ENCODE data around the gene LANCL1. TPM values are rescaled to one million over a fixed set of nuclear protein-coding genes. Genes with fewer than 3 reads are reported as not detected.

LANCL1 gene
- total RNA-seq, 1 donor from 2014 or later, result 29.2 TPM

- peaks cover 0 to 14% of the 10 kb centered on the region in 2 donors for H3K36me3 ChIP-seq
- H3K27ac ChIP-seq, result no peak overlapping the region
- intact Hi-C loops (cut with DNase I), result no loop called here
- no peaks in the 10 kb centered on the region for H3K9me3 ChIP-seq
- H3K4me1 ChIP-seq, result no peaks in the 10 kb centered on the region
- H3K27me3 ChIP-seq, result no peaks in the 10 kb centered on the region
- no peak for TF ChIP-seq POLR2AphosphoS5 (IDR thresholded peaks at IDR 0.05; ENCODE audit: insufficient read depth in 1 of 2, low read depth in 1 of 2)
- TF ChIP-seq, protein P1, sequence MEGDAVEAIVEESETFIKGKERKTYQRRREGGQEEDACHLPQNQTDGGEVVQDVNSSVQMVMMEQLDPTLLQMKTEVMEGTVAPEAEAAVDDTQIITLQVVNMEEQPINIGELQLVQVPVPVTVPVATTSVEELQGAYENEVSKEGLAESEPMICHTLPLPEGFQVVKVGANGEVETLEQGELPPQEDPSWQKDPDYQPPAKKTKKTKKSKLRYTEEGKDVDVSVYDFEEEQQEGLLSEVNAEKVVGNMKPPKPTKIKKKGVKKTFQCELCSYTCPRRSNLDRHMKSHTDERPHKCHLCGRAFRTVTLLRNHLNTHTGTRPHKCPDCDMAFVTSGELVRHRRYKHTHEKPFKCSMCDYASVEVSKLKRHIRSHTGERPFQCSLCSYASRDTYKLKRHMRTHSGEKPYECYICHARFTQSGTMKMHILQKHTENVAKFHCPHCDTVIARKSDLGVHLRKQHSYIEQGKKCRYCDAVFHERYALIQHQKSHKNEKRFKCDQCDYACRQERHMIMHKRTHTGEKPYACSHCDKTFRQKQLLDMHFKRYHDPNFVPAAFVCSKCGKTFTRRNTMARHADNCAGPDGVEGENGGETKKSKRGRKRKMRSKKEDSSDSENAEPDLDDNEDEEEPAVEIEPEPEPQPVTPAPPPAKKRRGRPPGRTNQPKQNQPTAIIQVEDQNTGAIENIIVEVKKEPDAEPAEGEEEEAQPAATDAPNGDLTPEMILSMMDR (IDR thresholded peaks at IDR 0.05), result no peak
- no peak for TF ChIP-seq POLR2A (IDR thresholded peaks at IDR 0.05)
- no peak for DNase-seq (ENCODE audit: extremely low spot score in 2 of 2)
- H3K4me3 ChIP-seq, result no peak overlapping the region
These were observed 16.0 kb downstream of the LANCL1 start for GRCh38 chr2:210460322-210461227.

DNA sequence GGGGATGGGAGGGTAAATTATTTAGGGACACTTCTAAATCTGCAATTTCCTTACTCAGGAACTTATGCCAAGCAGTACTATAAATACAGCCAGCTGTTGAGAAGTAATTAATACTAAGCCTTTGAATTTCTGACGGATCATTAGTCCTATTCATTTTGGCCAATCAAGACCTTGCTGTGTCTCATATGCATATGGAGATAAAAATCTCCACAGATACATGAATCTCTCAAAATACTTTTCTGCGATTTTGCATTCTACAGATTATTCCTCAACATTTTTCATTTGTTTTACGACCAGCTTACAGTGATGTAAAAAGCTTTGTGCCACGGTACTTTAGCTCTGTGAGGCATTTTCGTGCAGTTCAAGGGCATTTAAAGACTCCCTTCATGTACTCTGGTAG lies 16.7 kb downstream of the LANCL1 start:
- no peak for DNase-seq (ENCODE audit: extremely low spot score in 2 of 2)
- Histone ChIP-seq H3K9me3 (no peaks in the 10 kb centered on the region), H3K36me3 (peaks cover 0 to 9% of the 10 kb centered on the region in 2 donors)

DNA sequence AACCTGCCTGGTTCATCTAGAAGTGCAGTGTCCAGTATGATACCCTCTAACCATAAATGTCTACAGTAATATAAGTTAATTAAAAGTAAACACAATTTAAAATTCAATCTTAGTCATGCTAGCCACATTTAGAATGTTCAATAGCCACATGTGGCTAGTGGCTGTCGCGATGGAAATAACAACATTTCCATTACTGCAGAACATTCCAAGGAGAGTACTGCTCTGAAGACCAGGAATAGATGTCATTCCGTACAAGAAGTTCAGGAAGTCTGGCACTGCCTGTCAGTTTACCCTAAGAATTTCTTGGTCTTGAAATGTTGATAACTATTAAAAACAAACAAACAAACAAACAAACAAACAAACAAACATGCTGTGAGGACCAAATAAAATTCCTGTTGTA lies 17.2 kb downstream of the LANCL1 start:
- Histone ChIP-seq H3K4me1 (no peaks in the 10 kb centered on the region), H3K4me3 (no peak overlapping the region), H3K27ac (no peak overlapping the region), H3K27me3 (no peaks in the 10 kb centered on the region), H3K9me3 (no peaks in the 10 kb centered on the region), H3K36me3 (peaks cover 0 to 13% of the 10 kb centered on the region in 2 donors)
- TF ChIP-seq POLR2A (IDR thresholded peaks at IDR 0.05), result no peak
- TF ChIP-seq POLR2AphosphoS5 (IDR thresholded peaks at IDR 0.05; ENCODE audit: insufficient read depth in 1 of 2, low read depth in 1 of 2), result no peak
- TF ChIP-seq, protein P1 (IDR thresholded peaks at IDR 0.05), result no peak
- intact Hi-C loops (cut with DNase I), result no loop called here
- DNase-seq (ENCODE audit: extremely low spot score in 2 of 2), result no peak

More for the DNA sequence above, 16.7 kb downstream of the LANCL1 start:
- TF ChIP-seq POLR2A (IDR thresholded peaks at IDR 0.05) (no peak), POLR2AphosphoS5 (IDR thresholded peaks at IDR 0.05; ENCODE audit: insufficient read depth in 1 of 2, low read depth in 1 of 2) (no peak)
- TF ChIP-seq, protein P1 (IDR thresholded peaks at IDR 0.05), result no peak
- intact Hi-C loops (cut with DNase I), result no loop called here
- Histone ChIP-seq H3K27ac (no peak overlapping the region), H3K4me1 (no peaks in the 10 kb centered on the region), H3K4me3 (no peak overlapping the region), H3K27me3 (no peaks in the 10 kb centered on the region)

- Histone ChIP-seq H3K4me3 (no peak overlapping the region), H3K27ac (no peak overlapping the region), H3K4me1 (no peaks in the 10 kb centered on the region), H3K9me3 (no peaks in the 10 kb centered on the region), H3K27me3 (no peaks in the 10 kb centered on the region), H3K36me3 (peaks cover 0 to 15% of the 10 kb centered on the region in 2 donors)
- DNase-seq (ENCODE audit: extremely low spot score in 2 of 2), result no peak
- TF ChIP-seq POLR2A (IDR thresholded peaks at IDR 0.05), result no peak
- TF ChIP-seq, protein P1 (IDR thresholded peaks at IDR 0.05), result no peak
- TF ChIP-seq POLR2AphosphoS5 (IDR thresholded peaks at IDR 0.05; ENCODE audit: insufficient read depth in 1 of 2, low read depth in 1 of 2), result no peak
- intact Hi-C loops (cut with DNase I), result no loop called here
These were observed 18.2 kb downstream of the LANCL1 start for GRCh38 chr2:210458395-210458794.

DNA sequence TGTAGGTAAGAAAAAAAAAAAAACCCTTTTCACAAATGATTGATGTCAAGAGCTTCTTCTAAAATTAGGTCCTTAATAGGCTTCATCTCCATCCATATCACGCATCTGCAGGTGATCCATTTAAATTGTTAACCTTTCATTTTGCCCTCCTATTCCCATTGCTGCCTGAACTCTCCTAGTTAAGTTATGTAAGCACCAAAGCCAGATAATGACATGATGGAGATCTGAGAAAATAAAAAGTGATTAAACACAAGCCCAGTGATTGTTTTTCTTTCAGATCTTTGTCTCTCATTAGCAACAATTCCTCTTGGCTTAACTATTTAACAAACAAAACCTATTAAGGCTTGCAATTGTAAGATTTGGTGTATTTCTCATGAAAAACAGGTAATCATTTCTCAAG lies 20.0 kb downstream of the LANCL1 start:
- Histone ChIP-seq H3K4me1 (no peaks in the 10 kb centered on the region), H3K9me3 (no peaks in the 10 kb centered on the region), H3K4me3 (no peak overlapping the region), H3K36me3 (peaks cover 0 to 16% of the 10 kb centered on the region in 2 donors), H3K27me3 (no peaks in the 10 kb centered on the region), H3K27ac (no peak overlapping the region)
- intact Hi-C loops (cut with DNase I), result no loop called here
- no peak for TF ChIP-seq POLR2AphosphoS5 (IDR thresholded peaks at IDR 0.05; ENCODE audit: insufficient read depth in 1 of 2, low read depth in 1 of 2)
- TF ChIP-seq POLR2A (IDR thresholded peaks at IDR 0.05), result no peak
- TF ChIP-seq, protein P1 (IDR thresholded peaks at IDR 0.05), result no peak
- DNase-seq (ENCODE audit: extremely low spot score in 2 of 2), result no peak
